Heart left ventricle (tissue), 13 donors: ENCODE results near the gene RUNX2.

Source experiments
- POLR2A ChIP-seq, 2 donors: fragments of 450-650 bp; IDR thresholded peaks; one replicate each; pipeline ENCODE4 v1.6.1; 2017; ENCODE audit warnings: antibody characterized with exemption in 2 of 2, mild to moderate bottlenecking in 2 of 2, moderate library complexity in 2 of 2
- TF ChIP-seq, protein P1 (sequence below), 12 donors: fragments of 200-600 bp; sonication (generic) in 4 of 12; IDR thresholded peaks; one replicate each; pipeline versions ENCODE4 v1.5.0 to v1.8.0; 2018 to 2022; ENCODE audit warnings: antibody characterized with exemption in 12 of 12, mild to moderate bottlenecking in 5 of 12
- donor health status: ischemic (EF 13 %, LVEDD 7.1; RV severe dilation, severe dysfunction).
- donor health status: DM: no; HTN: yes; CAD: no.
- donor health status: DM: no; HTN: no; CAD: no.
- donor health status: ischemic (EF 25% LVEDD 6.9; RV normal size, moderate dysfunction).
- donor health status: ischemic (EF 25% LVEDD 5.7; RV mildly dilated, moderate dysfunction).
- donor health status: ischemic (EF 35%, LVEDD 5.7; RV mildly dilated, moderate dysfunction).
- donor health status: nonischemic (EF 11% LVEDD 7.7; RV severe dilation, severe dysfunction).
- donor health status: DM: yes; HTN: yes; CAD: no.
- donor health status: PGD.
- donor health status: ischemic (EF 29% LVEDD 5.4; RV normal size, mild dysfunction).
- donor health status: nonischemic (EF 23%, LVEDD 6.1; RV moderate dilation, normal function).

DNA sequence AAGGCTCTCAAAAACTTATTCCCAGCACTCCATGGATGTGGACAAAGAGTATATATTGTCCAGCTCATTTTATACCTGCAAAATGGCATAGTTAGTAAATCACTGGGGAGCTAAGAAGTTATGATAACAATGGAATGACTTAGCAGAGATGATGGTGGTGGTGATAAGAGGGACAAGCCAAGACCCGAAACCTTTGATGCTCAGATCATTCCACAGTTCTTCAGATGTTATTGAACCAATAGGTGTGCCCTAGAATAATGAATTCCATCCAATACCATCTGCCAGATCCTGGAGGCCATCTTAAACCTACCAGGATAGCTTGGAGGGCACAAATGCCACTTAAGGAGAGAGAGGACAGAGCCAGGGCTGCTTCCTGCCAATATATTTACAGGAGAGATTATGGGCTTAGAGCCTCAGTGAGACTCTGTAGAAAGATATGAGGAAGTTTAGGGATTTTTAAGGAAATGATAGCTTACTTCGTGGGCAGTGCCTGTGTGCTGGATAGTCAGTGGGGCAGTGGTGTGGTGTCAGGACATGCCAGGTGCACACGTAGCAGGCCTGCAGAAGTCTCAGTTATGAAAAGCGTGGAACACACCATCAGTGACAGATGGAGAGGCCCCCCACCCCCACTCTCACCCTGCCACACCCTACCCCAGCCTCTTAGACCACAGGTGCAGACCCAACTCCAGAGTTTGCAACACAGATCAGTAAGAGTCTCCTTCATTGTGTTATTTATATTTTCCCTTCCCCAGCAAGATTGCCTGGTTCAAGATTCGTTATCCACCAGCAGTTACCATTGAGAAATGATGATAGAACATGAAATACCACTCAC is 259.3 kb downstream of the RUNX2 start:
- TF ChIP-seq, protein P1, sequence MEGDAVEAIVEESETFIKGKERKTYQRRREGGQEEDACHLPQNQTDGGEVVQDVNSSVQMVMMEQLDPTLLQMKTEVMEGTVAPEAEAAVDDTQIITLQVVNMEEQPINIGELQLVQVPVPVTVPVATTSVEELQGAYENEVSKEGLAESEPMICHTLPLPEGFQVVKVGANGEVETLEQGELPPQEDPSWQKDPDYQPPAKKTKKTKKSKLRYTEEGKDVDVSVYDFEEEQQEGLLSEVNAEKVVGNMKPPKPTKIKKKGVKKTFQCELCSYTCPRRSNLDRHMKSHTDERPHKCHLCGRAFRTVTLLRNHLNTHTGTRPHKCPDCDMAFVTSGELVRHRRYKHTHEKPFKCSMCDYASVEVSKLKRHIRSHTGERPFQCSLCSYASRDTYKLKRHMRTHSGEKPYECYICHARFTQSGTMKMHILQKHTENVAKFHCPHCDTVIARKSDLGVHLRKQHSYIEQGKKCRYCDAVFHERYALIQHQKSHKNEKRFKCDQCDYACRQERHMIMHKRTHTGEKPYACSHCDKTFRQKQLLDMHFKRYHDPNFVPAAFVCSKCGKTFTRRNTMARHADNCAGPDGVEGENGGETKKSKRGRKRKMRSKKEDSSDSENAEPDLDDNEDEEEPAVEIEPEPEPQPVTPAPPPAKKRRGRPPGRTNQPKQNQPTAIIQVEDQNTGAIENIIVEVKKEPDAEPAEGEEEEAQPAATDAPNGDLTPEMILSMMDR (IDR thresholded peaks at IDR 0.05): no peak
- no peak for TF ChIP-seq POLR2A (IDR thresholded peaks at IDR 0.05)
